AG10803 (cell line): ENCODE measurements around the gene HMGN2.

Source experiments
- DNase-seq: peaks from one replicate; pipeline ENCODE4 v3.0.0; 2010; ENCODE audit warnings: low read depth
- H3K4me3 ChIP-seq: 2 replicates; pipeline ENCODE4 v1.5.1; 2011; ENCODE audit warnings: mild to moderate bottlenecking, low read length, control low read depth
- TF ChIP-seq, protein P1 (sequence below): conservative IDR thresholded peaks from 2 replicates; pipeline ENCODE4 v1.5.1; 2011; ENCODE audit warnings: mild to moderate bottlenecking, low read length, control low read depth, inconsistent platforms

HMGN2 gene

DNA sequence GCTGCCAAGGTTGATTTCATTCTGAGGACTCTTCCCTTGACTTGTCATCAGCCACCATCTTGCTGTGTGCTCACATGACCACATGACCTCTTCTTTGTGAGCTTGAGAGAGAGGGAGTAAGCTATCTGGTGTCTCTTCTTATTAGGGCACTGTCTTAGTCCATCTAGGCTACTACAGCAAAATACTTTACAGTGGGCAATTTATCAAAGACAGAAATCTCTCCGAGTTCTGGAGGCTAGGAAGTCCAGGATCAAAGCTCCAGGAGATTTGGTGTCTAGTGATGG, 45.5 kb downstream of the HMGN2 start:
- no peak overlapping the region for H3K4me3 ChIP-seq
- TF ChIP-seq, protein P1, sequence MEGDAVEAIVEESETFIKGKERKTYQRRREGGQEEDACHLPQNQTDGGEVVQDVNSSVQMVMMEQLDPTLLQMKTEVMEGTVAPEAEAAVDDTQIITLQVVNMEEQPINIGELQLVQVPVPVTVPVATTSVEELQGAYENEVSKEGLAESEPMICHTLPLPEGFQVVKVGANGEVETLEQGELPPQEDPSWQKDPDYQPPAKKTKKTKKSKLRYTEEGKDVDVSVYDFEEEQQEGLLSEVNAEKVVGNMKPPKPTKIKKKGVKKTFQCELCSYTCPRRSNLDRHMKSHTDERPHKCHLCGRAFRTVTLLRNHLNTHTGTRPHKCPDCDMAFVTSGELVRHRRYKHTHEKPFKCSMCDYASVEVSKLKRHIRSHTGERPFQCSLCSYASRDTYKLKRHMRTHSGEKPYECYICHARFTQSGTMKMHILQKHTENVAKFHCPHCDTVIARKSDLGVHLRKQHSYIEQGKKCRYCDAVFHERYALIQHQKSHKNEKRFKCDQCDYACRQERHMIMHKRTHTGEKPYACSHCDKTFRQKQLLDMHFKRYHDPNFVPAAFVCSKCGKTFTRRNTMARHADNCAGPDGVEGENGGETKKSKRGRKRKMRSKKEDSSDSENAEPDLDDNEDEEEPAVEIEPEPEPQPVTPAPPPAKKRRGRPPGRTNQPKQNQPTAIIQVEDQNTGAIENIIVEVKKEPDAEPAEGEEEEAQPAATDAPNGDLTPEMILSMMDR, result no peak
- DNase-seq, result no peak

DNA sequence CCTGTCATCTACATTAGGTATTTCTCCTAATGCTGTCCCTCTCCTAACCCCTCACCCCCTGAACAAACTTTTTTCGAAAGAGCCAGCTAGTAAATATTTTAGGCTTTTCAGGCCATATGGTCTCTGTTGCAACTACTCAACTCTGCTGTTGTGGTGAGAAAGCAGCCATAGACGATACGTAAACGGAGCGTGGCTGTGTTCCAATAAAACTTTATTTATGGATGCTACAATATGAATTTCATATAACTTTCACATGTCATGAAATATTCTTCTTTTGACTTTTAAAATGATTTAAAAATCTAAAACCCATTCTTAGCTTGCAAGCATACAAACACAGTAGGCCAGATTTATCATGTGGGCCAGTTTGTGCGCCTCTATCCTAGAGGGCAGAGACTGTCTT, 46.1 kb downstream of the HMGN2 start:
- no peak overlapping the region for H3K4me3 ChIP-seq
- TF ChIP-seq, protein P1, result no peak

DNA sequence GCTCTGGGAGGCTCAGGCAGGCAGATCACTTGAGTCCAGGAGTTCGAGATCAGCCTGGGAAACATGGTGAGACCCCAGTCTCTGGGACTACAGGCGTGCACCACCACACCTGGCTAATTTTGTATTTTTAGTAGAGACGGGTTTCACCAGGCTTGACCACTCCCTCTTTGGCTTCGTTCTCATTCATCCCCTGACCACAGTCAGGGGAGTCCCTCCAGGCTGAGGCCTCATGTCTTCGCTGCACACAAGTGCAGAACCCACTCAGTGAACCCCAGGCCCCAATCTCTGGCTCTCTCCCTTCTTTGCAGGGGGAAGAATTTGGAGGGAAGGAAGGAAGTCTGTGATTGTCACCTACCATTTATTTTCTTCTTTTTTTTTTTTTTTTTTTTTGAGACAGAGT, 48.1 kb downstream of the HMGN2 start:
- TF ChIP-seq, protein P1, result no peak
- no peak overlapping the region for H3K4me3 ChIP-seq
- DNase-seq, result no peak

More for the DNA sequence above, 46.1 kb downstream of the HMGN2 start:
- no peak for DNase-seq

DNA sequence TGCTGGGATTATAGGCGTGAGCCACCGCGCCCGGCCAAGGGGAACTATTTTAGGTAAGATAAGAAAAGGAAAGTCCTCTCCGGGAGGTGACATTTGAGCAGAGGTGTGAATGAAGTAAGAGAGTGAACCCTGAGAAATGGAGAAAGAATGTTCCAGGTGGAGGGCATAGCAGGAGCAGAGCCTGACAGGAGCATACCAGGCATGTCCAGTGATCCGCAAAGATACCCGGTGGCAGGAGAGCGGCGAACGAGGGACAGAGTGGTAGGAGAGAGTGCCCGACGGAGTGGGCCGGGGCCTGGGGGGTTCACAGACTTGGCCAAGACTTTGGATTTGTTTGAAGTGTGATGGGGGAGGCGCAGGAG, 49.4 kb downstream of the HMGN2 start:
- DNase-seq, result no peak
- TF ChIP-seq, protein P1, result no peak
- H3K4me3 ChIP-seq, result no peak overlapping the region

DNA sequence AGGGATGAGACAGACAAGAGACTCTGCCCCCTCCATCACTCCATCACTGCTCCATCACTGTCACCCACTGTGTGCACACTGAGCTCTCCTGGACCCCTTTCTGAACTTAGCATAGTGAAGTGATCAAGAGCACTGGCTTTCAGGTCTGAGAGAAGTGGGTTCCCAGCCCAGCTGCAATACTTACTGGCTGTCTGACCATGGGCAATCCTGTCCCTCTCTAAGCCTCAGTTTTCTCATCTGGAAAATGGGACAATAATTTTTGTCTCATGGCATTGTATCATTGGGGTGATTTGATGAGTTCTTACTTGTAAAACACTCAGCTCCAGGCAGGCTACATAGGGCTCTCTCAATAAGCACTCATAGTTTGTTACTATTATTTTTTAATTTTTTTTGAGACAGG, 49.8 kb downstream of the HMGN2 start:
- TF ChIP-seq, protein P1, result no peak
- H3K4me3 ChIP-seq, result no peak overlapping the region
- DNase-seq, result no peak

DNA sequence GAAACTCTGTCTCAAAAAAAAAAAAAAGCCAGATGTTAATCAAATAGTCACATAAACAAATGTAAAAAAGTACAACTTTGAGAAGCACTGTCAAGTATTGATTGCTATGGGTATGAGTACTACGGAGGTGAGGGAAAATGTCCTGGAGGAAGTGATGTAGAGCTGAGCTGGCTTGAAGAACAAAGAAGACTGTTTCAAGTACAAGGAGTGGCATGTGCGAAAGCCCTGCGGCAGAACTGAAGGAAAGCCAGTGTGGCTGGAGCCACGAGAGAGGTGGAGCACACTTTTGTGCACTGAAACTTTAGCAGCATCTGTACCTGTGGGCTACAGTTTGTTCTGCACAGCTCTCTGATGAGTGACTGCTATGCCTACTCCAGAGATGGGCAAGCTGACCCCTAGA, 51.9 kb downstream of the HMGN2 start:
- TF ChIP-seq, protein P1, result no peak
- H3K4me3 ChIP-seq, result no peak overlapping the region
- DNase-seq, result no peak
